ENCODE results near the gene CD1C. TPM values are rescaled to one million over a fixed set of nuclear protein-coding genes. Genes with fewer than 3 reads are reported as not detected.

The CD1C gene
- total and polyA plus RNA-seq, 9 of the 15 experiments (the other 6 are each of a cell fraction or from before 2014, with no cell fraction given), result not detected

- TF ChIP-seq CHD7 (IDR thresholded peaks at IDR 0.05; ENCODE audit: low read depth, low read length) (no peak), MCM3 (IDR thresholded peaks at IDR 0.05) (no peak), KLF13 (tag; IDR thresholded peaks at IDR 0.05; ENCODE audit: borderline replicate concordance, low read depth) (no peak), ZNF695 (CRISPR knock-in tag; IDR thresholded peaks at IDR 0.05) (no peak)
These were observed at the start of gene CD1C (continued) for GRCh38 chr1:158289811-158290210.
